ENCODE results near the gene TCF12. TPM values are rescaled to one million over a fixed set of nuclear protein-coding genes. Genes with fewer than 3 reads are reported as not detected.

TCF12 gene
- polyA plus RNA-seq, 3 donors, result 15.8 to 52.5 (median 27.6) TPM

DNA sequence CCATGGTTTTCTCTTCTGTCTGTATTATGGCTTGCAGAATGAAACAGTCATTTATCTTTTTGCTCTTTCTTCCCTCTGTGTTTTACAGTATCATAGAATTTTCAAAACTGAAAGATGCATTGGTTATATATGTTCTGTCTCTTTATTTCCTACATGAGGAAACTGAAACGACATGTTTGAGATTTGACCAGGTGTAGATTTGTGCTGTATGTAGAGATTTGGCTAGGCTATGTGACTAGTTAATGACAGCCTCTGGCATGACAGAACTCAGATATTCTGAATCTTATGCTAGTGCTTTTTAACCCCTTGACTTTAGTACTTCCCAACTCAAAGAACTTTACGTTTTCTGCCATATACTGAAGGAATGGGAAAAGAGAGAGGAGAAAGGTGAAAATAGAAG is 151.0 kb downstream of the TCF12 start:
- Histone ChIP-seq H3K4me2 (replicated peaks; ENCODE audit: extremely low read depth, low read length, poor library complexity, severe bottlenecking) (no peak overlapping the region), H2AFZ (ENCODE audit: insufficient read depth, low read depth, low read length, poor library complexity, severe bottlenecking) (no peak overlapping the region), H3K9ac (ENCODE audit: insufficient read depth, low read length, poor library complexity, severe bottlenecking) (no peak overlapping the region), H3K4me3 (replicated peaks in 1 of 3; ENCODE audit: low read depth in 2 of 3, low read length in 3 of 3) (no peak overlapping the region), H3K36me3 (replicated peaks in 1 of 2; ENCODE audit: control insufficient read depth in 1 of 2, insufficient read depth in 2 of 2, low read length in 2 of 2) (no peaks in the 10 kb centered on the region), H3K27ac (ENCODE audit: low read depth in 1 of 2, low read length in 2 of 2) (no peak overlapping the region), H3K4me1 (ENCODE audit: control insufficient read depth in 1 of 2, insufficient read depth in 2 of 2, low read length in 2 of 2) (peaks cover 8 to 20% of the 10 kb centered on the region in 2 donors), H4K20me1 (ENCODE audit: insufficient read depth, low read length) (peaks cover 20% of the 10 kb centered on the region), H3K79me2 (ENCODE audit: insufficient read depth, low read length) (peaks cover 24% of the 10 kb centered on the region), H3K27me3 (ENCODE audit: control insufficient read depth in 2 of 2, insufficient read depth in 2 of 2, low read length in 2 of 2) (no peaks in the 10 kb centered on the region), H3K9me3 (replicated peaks in 1 of 2; ENCODE audit: control insufficient read depth in 1 of 2, insufficient read depth in 1 of 2, low read length in 2 of 2) (no peaks in the 10 kb centered on the region)
- no CpG with 5 or more reads among the region's 2 CpGs for WGBS (ENCODE audit: insufficient coverage)
- Mint-ChIP-seq H3K4me3 (no peak overlapping the region), H3K27me3 (ENCODE audit: low read depth in 3 of 3) (no peaks in the 10 kb centered on the region), H3K9me3 (no peaks in the 10 kb centered on the region), H3K36me3 (peaks cover 3 to 8% of the 10 kb centered on the region in 2 donors), H3K27ac (no peak overlapping the region), H3K4me1 (peaks cover 31% of the 10 kb centered on the region)
- no peak for DNase-seq
- intact Hi-C loops (cut with micrococcal nuclease), result no loop called here
- TF ChIP-seq, protein P1, sequence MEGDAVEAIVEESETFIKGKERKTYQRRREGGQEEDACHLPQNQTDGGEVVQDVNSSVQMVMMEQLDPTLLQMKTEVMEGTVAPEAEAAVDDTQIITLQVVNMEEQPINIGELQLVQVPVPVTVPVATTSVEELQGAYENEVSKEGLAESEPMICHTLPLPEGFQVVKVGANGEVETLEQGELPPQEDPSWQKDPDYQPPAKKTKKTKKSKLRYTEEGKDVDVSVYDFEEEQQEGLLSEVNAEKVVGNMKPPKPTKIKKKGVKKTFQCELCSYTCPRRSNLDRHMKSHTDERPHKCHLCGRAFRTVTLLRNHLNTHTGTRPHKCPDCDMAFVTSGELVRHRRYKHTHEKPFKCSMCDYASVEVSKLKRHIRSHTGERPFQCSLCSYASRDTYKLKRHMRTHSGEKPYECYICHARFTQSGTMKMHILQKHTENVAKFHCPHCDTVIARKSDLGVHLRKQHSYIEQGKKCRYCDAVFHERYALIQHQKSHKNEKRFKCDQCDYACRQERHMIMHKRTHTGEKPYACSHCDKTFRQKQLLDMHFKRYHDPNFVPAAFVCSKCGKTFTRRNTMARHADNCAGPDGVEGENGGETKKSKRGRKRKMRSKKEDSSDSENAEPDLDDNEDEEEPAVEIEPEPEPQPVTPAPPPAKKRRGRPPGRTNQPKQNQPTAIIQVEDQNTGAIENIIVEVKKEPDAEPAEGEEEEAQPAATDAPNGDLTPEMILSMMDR (IDR thresholded peaks at IDR 0.05), result no peak

GRCh38 chr15:57070674-57071073 is 152.2 kb downstream of the TCF12 start:
- no peak overlapping the region for H2AFZ ChIP-seq (ENCODE audit: insufficient read depth, low read depth, low read length, poor library complexity, severe bottlenecking)
- TF ChIP-seq, protein P1 (IDR thresholded peaks at IDR 0.05), result no peak
- H3K9ac ChIP-seq (ENCODE audit: insufficient read depth, low read length, poor library complexity, severe bottlenecking), result no peak overlapping the region
- H4K20me1 ChIP-seq (ENCODE audit: insufficient read depth, low read length), result peaks cover 29% of the 10 kb centered on the region
- Mint-ChIP-seq H3K27me3 (ENCODE audit: low read depth in 3 of 3) (no peaks in the 10 kb centered on the region), H3K4me1 (peaks cover 32% of the 10 kb centered on the region), H3K9me3 (no peaks in the 10 kb centered on the region), H3K27ac (no peak overlapping the region), H3K4me3 (no peak overlapping the region), H3K36me3 (peaks cover 2 to 5% of the 10 kb centered on the region in 2 donors)
- no peaks in the 10 kb centered on the region for H3K9me3 ChIP-seq (replicated peaks in 1 of 2; ENCODE audit: control insufficient read depth in 1 of 2, insufficient read depth in 1 of 2, low read length in 2 of 2)
- no peak overlapping the region for H3K4me3 ChIP-seq (replicated peaks in 1 of 3; ENCODE audit: low read depth in 2 of 3, low read length in 3 of 3)
- no peaks in the 10 kb centered on the region for H3K27me3 ChIP-seq (ENCODE audit: control insufficient read depth in 2 of 2, insufficient read depth in 2 of 2, low read length in 2 of 2)
- H3K36me3 ChIP-seq (replicated peaks in 1 of 2; ENCODE audit: control insufficient read depth in 1 of 2, insufficient read depth in 2 of 2, low read length in 2 of 2), result no peaks in the 10 kb centered on the region
- DNase-seq, result no peak
- H3K4me1 ChIP-seq (ENCODE audit: control insufficient read depth in 1 of 2, insufficient read depth in 2 of 2, low read length in 2 of 2), result peaks cover 9 to 21% of the 10 kb centered on the region in 2 donors
- no CpG with 5 or more reads among the region's 1 CpG for WGBS (ENCODE audit: insufficient coverage)
- H3K4me2 ChIP-seq (replicated peaks; ENCODE audit: extremely low read depth, low read length, poor library complexity, severe bottlenecking), result no peak overlapping the region
- no peak overlapping the region for H3K27ac ChIP-seq (ENCODE audit: low read depth in 1 of 2, low read length in 2 of 2)
- intact Hi-C loops (cut with micrococcal nuclease), result no loop called here
- H3K79me2 ChIP-seq (ENCODE audit: insufficient read depth, low read length), result peaks cover 24% of the 10 kb centered on the region

Data from CD14-positive monocyte (primary cell).